SK-N-SH treated with all-trans-retinoic acid at 6 μM for 48 hours (cell line): ENCODE results near the gene TOP3A.

Experiments
- ATAC-seq: fragments of 200-7000 bp; cut with Tn5 transposase; 3 replicates; pipeline ENCODE4 v1.9.1; 2020; ENCODE audit warnings: mild to moderate bottlenecking, moderate library complexity
- ARNTL ChIP-seq: fragments of 450-650 bp; formaldehyde crosslinking; IDR thresholded peaks from 2 replicates; pipeline ENCODE4 v1.5.0; 2020; ENCODE audit warnings: low read depth, mild to moderate bottlenecking, moderate library complexity, borderline replicate concordance
- ESRRG ChIP-seq: fragments of 250-450 bp; sonication (Bioruptor Pico); IDR thresholded peaks from 2 replicates; pipeline ENCODE4 v1.6.1; 2021; ENCODE audit warnings: mild to moderate bottlenecking
- GLIS3 ChIP-seq: fragments of 250-450 bp; sonication (Bioruptor Pico); IDR thresholded peaks from 2 replicates; pipeline ENCODE4 v1.5.0; 2020; ENCODE audit warnings: mild to moderate bottlenecking, moderate library complexity
- ISL1 ChIP-seq: fragments of 250-450 bp; sonication (Bioruptor Pico); IDR thresholded peaks from 2 replicates; pipeline ENCODE4 v2.1.2; 2022; ENCODE audit warnings: mild to moderate bottlenecking, moderate library complexity
- PATZ1 ChIP-seq: fragments of 250-450 bp; sonication (Bioruptor Pico); IDR thresholded peaks from 2 replicates; pipeline ENCODE4 v1.8.0; 2020; ENCODE audit warnings: mild to moderate bottlenecking, moderate library complexity, borderline replicate concordance
- PPARA ChIP-seq: fragments of 250-450 bp; sonication (Bioruptor Pico); IDR thresholded peaks from 2 replicates; pipeline ENCODE4 v1.5.0; 2020; ENCODE audit warnings: mild to moderate bottlenecking, borderline replicate concordance
- RARB ChIP-seq: fragments of 250-450 bp; sonication (Bioruptor Pico); IDR thresholded peaks from 2 replicates; pipeline ENCODE4 v1.8.0; 2021; ENCODE audit warnings: mild to moderate bottlenecking, moderate library complexity
- SNAI2 ChIP-seq: fragments of 250-450 bp; sonication (Bioruptor Pico); IDR thresholded peaks from 2 replicates; pipeline ENCODE4 v1.5.0; 2020; ENCODE audit warnings: mild to moderate bottlenecking, moderate library complexity
- TCF4 ChIP-seq: fragments of 250-450 bp; sonication (Bioruptor Pico); IDR thresholded peaks from 2 replicates; pipeline ENCODE4 v1.8.0; 2021; ENCODE audit warnings: mild to moderate bottlenecking, moderate library complexity, borderline replicate concordance
- TOX ChIP-seq: fragments of 250-450 bp; sonication (Bioruptor Pico); IDR thresholded peaks from 2 replicates; pipeline ENCODE4 v1.8.0; 2021; ENCODE audit warnings: mild to moderate bottlenecking, moderate library complexity, borderline replicate concordance
- TSHZ2 ChIP-seq: fragments of 250-450 bp; sonication (Bioruptor Pico); IDR thresholded peaks from 2 replicates; pipeline ENCODE4 v1.5.0; 2020; ENCODE audit warnings: mild to moderate bottlenecking, moderate library complexity
- ZFP3 ChIP-seq: fragments of 250-450 bp; sonication (Bioruptor Pico); IDR thresholded peaks from 2 replicates; pipeline ENCODE4 v1.5.0; 2020; ENCODE audit warnings: mild to moderate bottlenecking, moderate library complexity
- ZFP30 ChIP-seq: fragments of 450-650 bp; formaldehyde crosslinking; IDR thresholded peaks from 2 replicates; pipeline ENCODE4 v1.5.0; 2022; ENCODE audit warnings: mild to moderate bottlenecking, moderate library complexity
- ZNF565 ChIP-seq: fragments of 450-650 bp; formaldehyde crosslinking; conservative IDR thresholded peaks from 2 replicates; pipeline ENCODE4 v1.5.0; 2020; ENCODE audit warnings: low read depth, mild to moderate bottlenecking, moderate library complexity
- ZNF70 ChIP-seq: fragments of 450-650 bp; formaldehyde crosslinking; IDR thresholded peaks from 2 replicates; pipeline ENCODE4 v1.5.0; 2020; ENCODE audit warnings: mild to moderate bottlenecking, moderate library complexity
- ZNF8 ChIP-seq: fragments of 450-650 bp; formaldehyde crosslinking; IDR thresholded peaks from 2 replicates; pipeline ENCODE4 v1.5.0; 2020; ENCODE audit warnings: mild to moderate bottlenecking, moderate library complexity
- TF ChIP-seq, protein P1 (sequence below): fragments of 250-450 bp; sonication (Bioruptor Pico); IDR thresholded peaks from 2 replicates; pipeline ENCODE4 v1.5.1; 2021; ENCODE audit warnings: mild to moderate bottlenecking, moderate library complexity
- TF ChIP-seq, protein P2 (sequence below): fragments of 250-450 bp; sonication (Bioruptor Pico); IDR thresholded peaks from 2 replicates; pipeline ENCODE4 v1.5.1; 2020; ENCODE audit warnings: low read depth, mild to moderate bottlenecking, moderate library complexity

Gene TOP3A

GRCh38 chr17:18245038-18245776 lies 69.6 kb downstream of the TOP3A start:
- no peak for TF ChIP-seq ZFP30 (CRISPR knock-in tag)
- TF ChIP-seq ISL1 (CRISPR knock-in tag): no peak
- TF ChIP-seq SNAI2: no peak
- no peak for ATAC-seq

- TF ChIP-seq ISL1 (CRISPR knock-in tag) (no peak), GLIS3 (CRISPR knock-in tag) (no peak), ZFP3 (CRISPR knock-in tag) (no peak), RARB (CRISPR knock-in tag) (no peak), TCF4 (CRISPR knock-in tag) (no peak), ZNF565 (CRISPR knock-in tag) (no peak), PATZ1 (no peak), ARNTL (CRISPR knock-in tag) (no peak)
- TF ChIP-seq, protein P1, sequence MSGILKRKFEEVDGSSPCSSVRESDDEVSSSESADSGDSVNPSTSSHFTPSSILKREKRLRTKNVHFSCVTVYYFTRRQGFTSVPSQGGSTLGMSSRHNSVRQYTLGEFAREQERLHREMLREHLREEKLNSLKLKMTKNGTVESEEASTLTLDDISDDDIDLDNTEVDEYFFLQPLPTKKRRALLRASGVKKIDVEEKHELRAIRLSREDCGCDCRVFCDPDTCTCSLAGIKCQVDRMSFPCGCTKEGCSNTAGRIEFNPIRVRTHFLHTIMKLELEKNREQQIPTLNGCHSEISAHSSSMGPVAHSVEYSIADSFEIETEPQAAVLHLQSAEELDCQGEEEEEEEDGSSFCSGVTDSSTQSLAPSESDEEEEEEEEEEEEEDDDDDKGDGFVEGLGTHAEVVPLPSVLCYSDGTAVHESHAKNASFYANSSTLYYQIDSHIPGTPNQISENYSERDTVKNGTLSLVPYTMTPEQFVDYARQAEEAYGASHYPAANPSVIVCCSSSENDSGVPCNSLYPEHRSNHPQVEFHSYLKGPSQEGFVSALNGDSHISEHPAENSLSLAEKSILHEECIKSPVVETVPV (CRISPR knock-in tag): no peak
- ATAC-seq: peak; percentile 5; the same call in 1 of the 3 replicates
Measured at GRCh38 chr17:18241229-18241871, 73.4 kb downstream of the TOP3A start.

DNA sequence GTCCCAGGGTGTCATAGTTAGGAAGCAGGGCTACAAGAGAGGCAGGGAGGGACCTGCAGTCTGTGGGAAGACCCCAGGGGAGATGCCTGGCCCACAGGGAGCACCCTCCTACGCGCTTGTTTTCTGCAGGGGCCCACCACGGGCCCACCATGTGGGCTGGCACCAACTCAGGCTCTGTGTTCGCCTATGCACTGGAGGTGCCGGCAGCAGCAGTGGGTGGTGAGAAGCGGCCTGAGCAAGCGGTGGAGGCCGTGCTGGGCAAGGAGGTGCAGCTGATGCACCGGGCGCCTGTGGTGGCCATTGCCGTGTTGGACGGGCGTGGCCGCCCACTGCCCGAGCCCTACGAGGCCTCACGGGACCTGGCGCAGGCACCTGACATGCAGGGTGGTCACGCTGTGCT lies 74.3 kb downstream of the TOP3A start:
- TF ChIP-seq ARNTL (CRISPR knock-in tag) (no peak), ZNF8 (CRISPR knock-in tag) (no peak), TSHZ2 (CRISPR knock-in tag) (no peak), RARB (CRISPR knock-in tag) (no peak), TOX (CRISPR knock-in tag) (no peak), ZNF70 (CRISPR knock-in tag) (no peak), ZNF565 (CRISPR knock-in tag) (no peak), PATZ1 (no peak), ESRRG (CRISPR knock-in tag) (no peak), SNAI2 (no peak), ZFP30 (CRISPR knock-in tag) (no peak), PPARA (no peak)
- TF ChIP-seq, protein P2, sequence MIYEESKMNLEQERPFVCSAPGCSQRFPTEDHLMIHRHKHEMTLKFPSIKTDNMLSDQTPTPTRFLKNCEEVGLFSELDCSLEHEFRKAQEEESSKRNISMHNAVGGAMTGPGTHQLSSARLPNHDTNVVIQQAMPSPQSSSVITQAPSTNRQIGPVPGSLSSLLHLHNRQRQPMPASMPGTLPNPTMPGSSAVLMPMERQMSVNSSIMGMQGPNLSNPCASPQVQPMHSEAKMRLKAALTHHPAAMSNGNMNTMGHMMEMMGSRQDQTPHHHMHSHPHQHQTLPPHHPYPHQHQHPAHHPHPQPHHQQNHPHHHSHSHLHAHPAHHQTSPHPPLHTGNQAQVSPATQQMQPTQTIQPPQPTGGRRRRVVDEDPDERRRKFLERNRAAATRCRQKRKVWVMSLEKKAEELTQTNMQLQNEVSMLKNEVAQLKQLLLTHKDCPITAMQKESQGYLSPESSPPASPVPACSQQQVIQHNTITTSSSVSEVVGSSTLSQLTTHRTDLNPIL: no peak
- no peak for ATAC-seq
